GM12873 (cell line): Measurements from ENCODE around the gene CREM.

Experiments
- TF ChIP-seq, protein P1 (sequence below): IDR thresholded peaks from 2 replicates; pipeline ENCODE4 v1.5.1; 2012; ENCODE audit warnings: low read depth, mild to moderate bottlenecking, moderate library complexity, low read length, control low read depth; ENCODE audit not compliant: insufficient read depth; ENCODE audit errors: missing control alignments

Gene CREM

DNA sequence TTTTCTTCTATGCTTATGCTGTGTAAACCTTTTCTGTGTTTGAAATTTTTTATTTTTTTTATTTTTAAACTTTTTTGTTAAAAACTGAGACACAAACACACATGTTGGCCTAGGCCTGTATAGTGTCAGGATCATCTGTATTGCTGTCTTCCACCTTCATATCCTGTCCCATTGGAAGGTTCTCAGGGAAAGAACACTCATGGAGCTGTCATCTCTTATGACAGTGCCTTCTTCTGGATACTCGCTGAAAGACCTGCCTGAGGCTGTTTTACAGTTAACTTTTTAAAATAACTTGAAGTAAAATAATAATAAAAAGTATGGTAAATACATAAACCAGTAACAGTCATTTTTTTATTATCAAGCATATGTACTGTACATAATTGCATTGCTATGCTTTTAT, 34.1 kb downstream of the CREM start:
- TF ChIP-seq, protein P1, sequence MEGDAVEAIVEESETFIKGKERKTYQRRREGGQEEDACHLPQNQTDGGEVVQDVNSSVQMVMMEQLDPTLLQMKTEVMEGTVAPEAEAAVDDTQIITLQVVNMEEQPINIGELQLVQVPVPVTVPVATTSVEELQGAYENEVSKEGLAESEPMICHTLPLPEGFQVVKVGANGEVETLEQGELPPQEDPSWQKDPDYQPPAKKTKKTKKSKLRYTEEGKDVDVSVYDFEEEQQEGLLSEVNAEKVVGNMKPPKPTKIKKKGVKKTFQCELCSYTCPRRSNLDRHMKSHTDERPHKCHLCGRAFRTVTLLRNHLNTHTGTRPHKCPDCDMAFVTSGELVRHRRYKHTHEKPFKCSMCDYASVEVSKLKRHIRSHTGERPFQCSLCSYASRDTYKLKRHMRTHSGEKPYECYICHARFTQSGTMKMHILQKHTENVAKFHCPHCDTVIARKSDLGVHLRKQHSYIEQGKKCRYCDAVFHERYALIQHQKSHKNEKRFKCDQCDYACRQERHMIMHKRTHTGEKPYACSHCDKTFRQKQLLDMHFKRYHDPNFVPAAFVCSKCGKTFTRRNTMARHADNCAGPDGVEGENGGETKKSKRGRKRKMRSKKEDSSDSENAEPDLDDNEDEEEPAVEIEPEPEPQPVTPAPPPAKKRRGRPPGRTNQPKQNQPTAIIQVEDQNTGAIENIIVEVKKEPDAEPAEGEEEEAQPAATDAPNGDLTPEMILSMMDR: no peak

GRCh38 chr10:35161906-35162305, 35.3 kb downstream of the CREM start:
- TF ChIP-seq, protein P1: no peak

DNA sequence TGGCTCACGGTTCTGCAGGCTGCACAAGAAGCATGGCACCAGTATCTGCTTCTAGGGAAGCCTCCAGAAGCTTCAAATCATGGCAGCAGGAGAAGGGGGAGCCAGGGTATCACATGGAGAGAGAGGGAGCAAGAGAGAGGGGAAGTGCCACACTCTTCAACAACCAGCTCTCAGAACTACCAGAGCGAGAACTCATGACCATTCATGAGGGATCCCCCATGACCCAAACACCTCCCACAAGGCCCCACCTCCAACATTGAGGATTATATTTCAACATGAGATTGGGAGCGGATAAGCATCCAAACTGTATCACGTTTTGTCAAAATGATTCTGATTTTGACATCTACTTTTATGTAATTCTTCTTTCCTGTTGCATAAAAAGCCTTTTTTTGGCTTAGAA, 38.5 kb downstream of the CREM start:
- TF ChIP-seq, protein P1: no peak

DNA sequence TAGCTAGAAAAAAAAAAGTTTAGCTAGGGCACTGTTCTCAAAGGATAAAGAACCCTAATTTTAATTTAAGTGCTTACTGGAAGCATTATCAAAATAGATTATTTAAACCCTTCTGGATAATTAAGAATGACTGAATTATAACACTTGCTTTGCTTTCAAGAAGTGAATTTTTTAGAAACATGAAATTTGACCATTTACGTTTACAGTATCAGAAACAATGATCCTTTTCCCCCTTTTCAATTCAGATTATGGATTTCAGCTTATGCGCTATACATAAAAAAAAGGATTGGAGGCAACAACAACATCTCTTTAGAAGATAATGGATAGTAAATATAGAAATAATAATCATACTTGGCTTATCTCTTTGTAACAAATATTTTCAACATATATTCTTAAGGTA, 39.2 kb downstream of the CREM start:
- TF ChIP-seq, protein P1: no peak

DNA sequence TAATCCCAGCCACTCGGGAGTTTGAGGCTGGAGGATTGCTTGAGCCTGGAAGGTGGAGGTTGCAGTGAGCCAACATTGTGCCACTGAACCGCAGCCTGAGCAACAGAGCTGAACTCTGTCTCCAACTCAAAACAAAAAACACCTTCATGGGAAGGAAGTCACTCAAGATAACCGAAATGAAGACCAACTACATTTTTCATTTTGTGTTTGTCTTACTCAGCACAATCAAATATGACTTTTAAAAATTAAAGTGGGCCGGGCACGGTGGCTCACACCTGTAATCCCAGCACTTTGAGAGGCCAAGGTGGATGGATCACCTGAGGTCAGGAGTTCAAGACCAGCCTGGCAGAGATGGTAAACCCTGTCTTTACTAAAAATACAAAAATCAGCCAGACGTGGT, 40.0 kb downstream of the CREM start:
- TF ChIP-seq, protein P1: no peak

DNA sequence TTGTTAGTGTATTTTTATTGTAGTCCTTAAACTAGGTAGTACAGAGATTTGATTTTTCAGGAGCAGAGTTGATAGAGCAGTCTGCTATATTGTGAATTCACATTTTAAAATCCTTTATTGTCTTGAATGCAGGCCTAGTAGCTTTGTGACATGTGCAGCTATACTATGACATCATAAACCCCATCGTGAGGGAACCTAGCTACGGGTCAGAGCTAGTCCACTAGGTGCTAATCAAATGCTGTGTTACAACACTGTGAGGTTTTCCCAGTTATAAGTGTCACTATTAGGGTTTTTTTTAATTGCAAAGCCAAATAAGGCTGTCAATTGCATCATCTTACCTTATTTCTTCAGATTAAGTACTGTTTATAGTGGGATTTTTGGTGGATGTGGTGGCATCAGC, 40.7 kb downstream of the CREM start:
- TF ChIP-seq, protein P1: no peak

GRCh38 chr10:35172146-35172545, 45.5 kb downstream of the CREM start:
- TF ChIP-seq, protein P1: no peak
